K562 (cell line): ENCODE results near the gene AARSD1. TPM values are rescaled to one million over a fixed set of nuclear protein-coding genes. Genes with fewer than 3 reads are reported as not detected.
A peak's percentile ranks its signal among the peaks of the same experiment; 100 is the strongest.

Experiments
- ATAC-seq: fragments of 200-7000 bp; cut with Tn5 transposase; 3 replicates; pipeline ENCODE4 v1.9.1; 2020; ENCODE audit warnings: moderate library complexity
- BruUV-seq: library from RNA; stranded (reverse); fragments of 400-500 nt; replicated peaks from 2 replicates; lab custom pipeline; 2021; lab: Mats Ljungman, UMichigan
- CTCF ChIA-PET: fragments of 300-600 bp; formaldehyde crosslinking; extraction: SDS; loops from one replicate; lab custom pipeline; 2021; ENCODE audit warnings: low intra/inter-chr PET ratio; lab: Yijun Ruan, JAX
- POLR2A ChIA-PET: fragments of 300-600, 350-650 bp; sonication (Branson Sonifier 250); formaldehyde crosslinking; extraction: SDS; loops from one replicate; lab custom pipeline; 2021; ENCODE audit warnings: antibody characterized with exemption, inconsistent platforms; lab: Yijun Ruan, JAX
- DNase-seq, 4 experiments: peaks; one replicate each; pipeline versions ENCODE4 v3.0.0 to v3.0.0-alpha.2; 2011 to 2018; ENCODE audit warnings: low spot score in 3 of 4, mixed read lengths in 3 of 4; ENCODE audit errors: extremely low read depth in 1 of 4
- FAIRE-seq: peaks from 2 replicates; lab custom pipeline; 2011; peaks lifted over from hg19 to GRCh38; lab: Jason Lieb, UNC
- H2AFZ ChIP-seq: 2 replicates; pipeline ENCODE4 v1.6.0; 2011; ENCODE audit warnings: low read depth, low read length, control low read depth, inconsistent platforms
- H3K27ac ChIP-seq: fragments of 200-600 bp; 3 replicates; pipeline ENCODE4 v1.8.0; 2011; ENCODE audit warnings: low read depth, mild to moderate bottlenecking, control low read depth, inconsistent platforms, low read length, moderate library complexity, mixed read lengths; ENCODE audit errors: extremely low read depth
- H3K27me3 ChIP-seq, 2 experiments: fragments of 300-600 bp in 1 of 2; 2 replicates in 1 of 2; 3 replicates in 1 of 2; pipeline versions ENCODE4 v1.6.0 to v1.8.0; 2011; ENCODE audit warnings: inconsistent platforms in 2 of 2, low read length in 2 of 2, mild to moderate bottlenecking in 1 of 2, mixed read lengths in 1 of 2, moderate library complexity in 1 of 2; ENCODE audit not compliant: control insufficient read depth in 2 of 2, insufficient read depth in 2 of 2
- H3K36me3 ChIP-seq: fragments of 300-600 bp; 3 replicates; pipeline ENCODE4 v1.8.0; 2011; ENCODE audit warnings: mild to moderate bottlenecking, low read length, inconsistent platforms; ENCODE audit not compliant: control insufficient read depth, insufficient read depth
- H3K4me1 ChIP-seq, 2 experiments: fragments of 200-600 bp in 1 of 2; replicated peaks in 1 of 2; 2 replicates in 1 of 2; 3 replicates in 1 of 2; pipeline versions ENCODE4 v1.5.1 to v1.8.0; 2011; ENCODE audit warnings: inconsistent platforms in 2 of 2, low read length in 2 of 2, mild to moderate bottlenecking in 1 of 2, mixed read lengths in 1 of 2, moderate library complexity in 1 of 2; ENCODE audit not compliant: control insufficient read depth in 2 of 2, insufficient read depth in 2 of 2
- H3K4me2 ChIP-seq: 2 replicates; pipeline ENCODE4 v1.6.1; 2011; ENCODE audit warnings: low read length, control low read depth, inconsistent platforms, mixed read lengths; ENCODE audit not compliant: insufficient read depth
- H3K4me3 ChIP-seq: fragments of 200-600 bp; sonication (generic), shearing (Covaris generic); 2 replicates; pipeline ENCODE4 v1.5.1; 2016; ENCODE audit warnings: control low read depth, inconsistent platforms
- H3K79me2 ChIP-seq: fragments of 200-600 bp; 3 replicates; pipeline ENCODE4 v1.8.0; 2011; ENCODE audit warnings: low read length, inconsistent platforms; ENCODE audit not compliant: control insufficient read depth, insufficient read depth
- H3K9ac ChIP-seq, 2 experiments: 2 replicates each; pipeline versions ENCODE4 v1.6.0 to v1.6.1; 2011; ENCODE audit warnings: low read depth in 2 of 2, low read length in 2 of 2, control low read depth in 1 of 2, inconsistent platforms in 1 of 2, mild to moderate bottlenecking in 1 of 2, mixed read lengths in 1 of 2; ENCODE audit not compliant: insufficient read depth in 1 of 2
- H3K9me1 ChIP-seq: one replicate; pipeline ENCODE4 v1.6.0; 2011; ENCODE audit warnings: inconsistent platforms, mild to moderate bottlenecking, low read length, moderate library complexity; ENCODE audit not compliant: control insufficient read depth, insufficient read depth
- H3K9me3 ChIP-seq: replicated peaks from 2 replicates; pipeline ENCODE4 v1.5.1; 2011; ENCODE audit warnings: low read depth, low read length, inconsistent platforms; ENCODE audit not compliant: control insufficient read depth, insufficient read depth
- H4K20me1 ChIP-seq: replicated peaks from 2 replicates; pipeline ENCODE4 v1.6.1; 2011; ENCODE audit warnings: low read length, inconsistent platforms, mixed read lengths; ENCODE audit not compliant: control insufficient read depth, insufficient read depth
- BCOR ChIP-seq: fragments of 450-650 bp; IDR thresholded peaks from 2 replicates; pipeline ENCODE4 v1.6.1; 2016
- BRF1 ChIP-seq: IDR thresholded peaks from 3 replicates; pipeline ENCODE4 v1.6.1; 2011; ENCODE audit warnings: borderline replicate concordance, mild to moderate bottlenecking; ENCODE audit not compliant: insufficient read length; ENCODE audit errors: extremely low read depth
- DACH1 ChIP-seq: fragments of 450-650 bp; IDR thresholded peaks from 2 replicates; pipeline ENCODE4 v1.6.1; 2018; ENCODE audit not compliant: partially characterized antibody
- DMBX1 ChIP-seq: fragments of 250-450 bp; sonication (Bioruptor Pico); IDR thresholded peaks from 2 replicates; pipeline ENCODE4 v1.8.0; 2022; ENCODE audit warnings: inconsistent platforms, mild to moderate bottlenecking, moderate library complexity, borderline replicate concordance
- FOXP1 ChIP-seq: sonication (generic); formaldehyde crosslinking; IDR thresholded peaks from 2 replicates; pipeline ENCODE4 v1.8.0; 2022; ENCODE audit warnings: mild to moderate bottlenecking, missing genetic modification reagents
- NRF1 ChIP-seq, 2 experiments: fragments of 450-650 bp; IDR thresholded peaks in 1 of 2; conservative IDR thresholded peaks in 1 of 2; 2 replicates each; pipeline ENCODE4 v1.6.1; 2014; ENCODE audit warnings: mild to moderate bottlenecking in 2 of 2
- PTTG1 ChIP-seq: fragments of 450-650 bp; IDR thresholded peaks from 2 replicates; pipeline ENCODE4 v1.6.1; 2016; ENCODE audit warnings: low read depth, mild to moderate bottlenecking, missing genetic modification characterization, missing compliant biosample characterization
- RBM14 ChIP-seq: fragments of 200-400 bp; formaldehyde crosslinking; IDR thresholded peaks from 2 replicates; pipeline ENCODE4 v1.6.1; 2018; ENCODE audit warnings: low read depth, mild to moderate bottlenecking, low read length, moderate library complexity, borderline replicate concordance; ENCODE audit not compliant: insufficient read depth
- SRSF1 ChIP-seq: fragments of 200-400 bp; formaldehyde crosslinking; IDR thresholded peaks from 2 replicates; pipeline ENCODE4 v1.6.1; 2017; ENCODE audit warnings: mild to moderate bottlenecking, low read depth, low read length, moderate library complexity
- STAT5A ChIP-seq: IDR thresholded peaks from 2 replicates; pipeline ENCODE4 v1.6.1; 2012; ENCODE audit warnings: low read length, inconsistent platforms, borderline replicate concordance
- TOE1 ChIP-seq, 2 experiments: fragments of 450-650 bp in 1 of 2; sonication (generic) in 1 of 2; formaldehyde crosslinking in 1 of 2; IDR thresholded peaks; 2 replicates each; pipeline versions ENCODE4 v1.7.1 to v1.8.0; 2016 to 2022; ENCODE audit warnings: borderline replicate concordance in 2 of 2, mild to moderate bottlenecking in 2 of 2, antibody characterized with exemption in 1 of 2, inconsistent platforms in 1 of 2, low read depth in 1 of 2, missing genetic modification reagents in 1 of 2, moderate library complexity in 1 of 2
- YBX1 ChIP-seq: fragments of 450-650 bp; IDR thresholded peaks from 2 replicates; pipeline ENCODE4 v1.7.1; 2016; ENCODE audit warnings: mild to moderate bottlenecking
- ZNF354B ChIP-seq: fragments of 250-450 bp; sonication (Bioruptor Pico); IDR thresholded peaks from 2 replicates; pipeline ENCODE4 v1.4.0; 2020
- ZSCAN32 ChIP-seq: fragments of 450-650 bp; formaldehyde crosslinking; IDR thresholded peaks from 2 replicates; pipeline ENCODE4 v1.4.0; 2020; ENCODE audit warnings: mild to moderate bottlenecking, moderate library complexity
- WGBS: fragments of 100-300 bp; shearing (Covaris generic); methylation state at CpG from one replicate; pipeline ENCODE4 v1.1.6; 2016; ENCODE audit warnings: low coverage, mixed read lengths; ENCODE audit not compliant: insufficient coverage; ENCODE audit errors: missing lambda C conversion rate; 5-methylcytosine and 5-hydroxymethylcytosine counted together
- in situ Hi-C: fragments of 300-500 bp; cut with MboI; formaldehyde crosslinking; loops from 4 replicates; pipeline ENCODE4 v1.15.0; 2018; ENCODE audit warnings: inconsistent platforms, mixed read lengths
- intact Hi-C: fragments of 100-400 bp; cut with micrococcal nuclease; formaldehyde crosslinking; loops from 2 replicates; pipeline ENCODE4 v1.14.2; 2022
- polyA plus RNA-seq, 8 experiments: library from polyadenylated mRNA; depleted of rRNA in 4 of 8; stranded (reverse) in 5 of 8; unstranded in 3 of 8; fragments of >200 nt; fragmentation: Nextera tagmentation in 2 of 8; fragmentation: Illumina TruSeq in 1 of 8; extraction: Ambion mirVana in 2 of 8; extraction: Trizol in 1 of 8; gene quantifications; 2 replicates each; pipeline versions ENCODE4 v1.2.1 to v1.2.3, GENCODE V29; 2011 to 2014; ENCODE audit warnings: inconsistent platforms in 1 of 8, missing spikeins in 1 of 8
- total RNA-seq, 7 experiments: library from RNA; depleted of rRNA in 6 of 7; stranded (reverse); fragments of >200 nt in 6 of 7; fragmentation: Illumina TruSeq in 2 of 7; extraction: Trizol in 2 of 7; gene quantifications; 2 replicates each; pipeline versions ENCODE4 v1.2.1 to v1.2.3, GENCODE V29; 2011 to 2021; ENCODE audit warnings: low replicate concordance in 1 of 7
- TF ChIP-seq, protein P1 (sequence below): IDR thresholded peaks from 2 replicates; pipeline ENCODE4 v1.6.1; 2014; ENCODE audit warnings: antibody characterized with exemption
- TF ChIP-seq, protein P2 (sequence below): sonication (generic); formaldehyde crosslinking; IDR thresholded peaks from 2 replicates; pipeline ENCODE4 v1.8.0; 2022; ENCODE audit warnings: mild to moderate bottlenecking, low read depth, missing genetic modification reagents
- TF ChIP-seq, protein P3 (sequence below): fragments of 250-450 bp; sonication (Bioruptor Pico); IDR thresholded peaks from 2 replicates; pipeline ENCODE4 v1.4.0; 2020; ENCODE audit warnings: mild to moderate bottlenecking

Gene AARSD1
- total and polyA plus RNA-seq, 9 of the 15 experiments (the other 6 are each of a cell fraction or from before 2014, with no cell fraction given) = 51.7 to 98.5 (median 68.6) TPM

DNA sequence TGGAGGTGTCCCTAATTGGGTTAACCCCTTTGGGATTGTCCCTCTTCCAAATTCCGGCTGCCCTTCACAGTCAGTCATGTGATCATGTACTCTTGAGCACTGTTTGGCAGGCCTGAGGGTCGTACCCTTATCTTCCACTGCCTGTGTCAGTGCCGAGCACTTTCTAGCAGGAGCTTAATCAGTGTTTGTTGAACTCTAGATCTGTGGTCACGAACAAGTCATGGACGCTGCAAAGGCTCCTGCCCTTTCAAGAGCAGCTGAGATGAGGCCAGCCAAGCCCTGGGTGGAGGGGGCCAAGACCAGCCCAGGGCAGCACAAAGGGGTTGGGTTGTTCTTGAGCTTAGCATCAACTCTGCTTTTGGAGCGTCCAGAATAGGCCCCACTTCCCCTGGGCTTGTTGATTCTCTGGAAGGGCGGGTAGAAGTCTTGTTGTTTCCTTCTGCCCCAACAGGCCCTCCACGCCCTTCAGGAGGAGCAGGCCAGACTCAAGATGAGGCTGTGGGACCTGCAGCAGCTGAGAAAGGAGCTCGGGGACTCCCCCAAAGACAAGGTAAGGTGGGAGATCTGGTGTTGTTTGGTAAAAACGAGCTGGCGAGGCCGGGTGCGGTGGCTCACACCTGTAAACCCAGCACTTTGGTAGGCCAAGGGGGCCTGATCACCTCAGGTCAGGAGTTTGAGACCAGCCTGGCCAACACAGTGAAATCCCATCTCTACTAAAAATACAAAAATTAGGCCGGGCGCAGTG is 47.6 kb upstream of the AARSD1 start:
- in situ Hi-C loops = loop anchor here (10.0 kb wide), 1 partner anchor 303 kb away; no protein-coding TSS in a partner anchor
- peak overlapping the region; percentile 58 for H3K4me2 ChIP-seq
- no peak for TF ChIP-seq YBX1
- TF ChIP-seq SRSF1 = no peak
- TF ChIP-seq, protein P1, sequence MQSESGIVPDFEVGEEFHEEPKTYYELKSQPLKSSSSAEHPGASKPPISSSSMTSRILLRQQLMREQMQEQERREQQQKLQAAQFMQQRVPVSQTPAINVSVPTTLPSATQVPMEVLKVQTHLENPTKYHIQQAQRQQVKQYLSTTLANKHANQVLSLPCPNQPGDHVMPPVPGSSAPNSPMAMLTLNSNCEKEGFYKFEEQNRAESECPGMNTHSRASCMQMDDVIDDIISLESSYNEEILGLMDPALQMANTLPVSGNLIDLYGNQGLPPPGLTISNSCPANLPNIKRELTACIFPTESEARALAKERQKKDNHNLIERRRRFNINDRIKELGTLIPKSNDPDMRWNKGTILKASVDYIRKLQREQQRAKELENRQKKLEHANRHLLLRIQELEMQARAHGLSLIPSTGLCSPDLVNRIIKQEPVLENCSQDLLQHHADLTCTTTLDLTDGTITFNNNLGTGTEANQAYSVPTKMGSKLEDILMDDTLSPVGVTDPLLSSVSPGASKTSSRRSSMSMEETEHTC = peak; percentile 27; the same call in 1 of the 2 replicates
- peak; percentile 82 for TF ChIP-seq TOE1 (IDR thresholded peaks at IDR 0.05; ENCODE audit: borderline replicate concordance)
- TF ChIP-seq TOE1 (CRISPR knock-in tag; IDR thresholded peaks at IDR 0.05; ENCODE audit: borderline replicate concordance, low read depth) = no peak
- TF ChIP-seq ZSCAN32 = no peak
- no peak for TF ChIP-seq BRF1
- TF ChIP-seq, protein P2, sequence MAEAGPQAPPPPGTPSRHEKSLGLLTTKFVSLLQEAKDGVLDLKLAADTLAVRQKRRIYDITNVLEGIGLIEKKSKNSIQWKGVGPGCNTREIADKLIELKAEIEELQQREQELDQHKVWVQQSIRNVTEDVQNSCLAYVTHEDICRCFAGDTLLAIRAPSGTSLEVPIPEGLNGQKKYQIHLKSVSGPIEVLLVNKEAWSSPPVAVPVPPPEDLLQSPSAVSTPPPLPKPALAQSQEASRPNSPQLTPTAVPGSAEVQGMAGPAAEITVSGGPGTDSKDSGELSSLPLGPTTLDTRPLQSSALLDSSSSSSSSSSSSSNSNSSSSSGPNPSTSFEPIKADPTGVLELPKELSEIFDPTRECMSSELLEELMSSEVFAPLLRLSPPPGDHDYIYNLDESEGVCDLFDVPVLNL (CRISPR knock-in tag) = no peak
- TF ChIP-seq DMBX1 (CRISPR knock-in tag) = 0 out of 2 replicates have a peak, but pooled peaks have one; percentile 11
- TF ChIP-seq ZNF354B = no peak
- no peak for TF ChIP-seq RBM14
- 0 out of 2 replicates have a peak, but pooled peaks have one; percentile 3 for TF ChIP-seq BCOR
- no peak for TF ChIP-seq STAT5A
- TF ChIP-seq, protein P3, sequence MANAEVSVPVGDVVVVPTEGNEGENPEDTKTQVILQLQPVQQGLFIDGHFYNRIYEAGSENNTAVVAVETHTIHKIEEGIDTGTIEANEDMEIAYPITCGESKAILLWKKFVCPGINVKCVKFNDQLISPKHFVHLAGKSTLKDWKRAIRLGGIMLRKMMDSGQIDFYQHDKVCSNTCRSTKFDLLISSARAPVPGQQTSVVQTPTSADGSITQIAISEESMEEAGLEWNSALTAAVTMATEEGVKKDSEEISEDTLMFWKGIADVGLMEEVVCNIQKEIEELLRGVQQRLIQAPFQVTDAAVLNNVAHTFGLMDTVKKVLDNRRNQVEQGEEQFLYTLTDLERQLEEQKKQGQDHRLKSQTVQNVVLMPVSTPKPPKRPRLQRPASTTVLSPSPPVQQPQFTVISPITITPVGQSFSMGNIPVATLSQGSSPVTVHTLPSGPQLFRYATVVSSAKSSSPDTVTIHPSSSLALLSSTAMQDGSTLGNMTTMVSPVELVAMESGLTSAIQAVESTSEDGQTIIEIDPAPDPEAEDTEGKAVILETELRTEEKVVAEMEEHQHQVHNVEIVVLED = 0 out of 2 replicates have a peak, but pooled peaks have one; percentile 9
- TF ChIP-seq FOXP1 (CRISPR knock-in tag) = no peak
- no peak for TF ChIP-seq DACH1
- TF ChIP-seq PTTG1 = no peak
- no peak for TF ChIP-seq NRF1 (conservative IDR thresholded peaks at IDR 0.05 in 1 of 2, IDR thresholded peaks at IDR 0.05 in 1 of 2)

More for the DNA sequence above, 47.6 kb upstream of the AARSD1 start:
- intact Hi-C loops = no loop called here
- peak overlapping the region; percentile 76 for H2AFZ ChIP-seq
- H3K9me3 ChIP-seq = no peaks in the 10 kb centered on the region; the same call in 1 of the 2 replicates
- 45% methylated on average over 14 of the region's 15 CpGs for WGBS
- ChIA-PET POLR2A (interaction anchor here (0.6 to 4.0 kb wide), 10 partner anchors 7 to 356 kb away, joined by 3 to 31 read pairs (median 6); partner anchors contain the start of genes RPL27 and VAT1), CTCF (no interaction called here)
- H3K27ac ChIP-seq = peak overlapping the region; percentile 64
- peak; percentile 85 for FAIRE-seq
- ATAC-seq = peak; percentile 65
- H4K20me1 ChIP-seq = peaks cover 4% of the 10 kb centered on the region; the same call in 1 of the 2 replicates
- H3K27me3 ChIP-seq = no peaks in the 10 kb centered on the region
- peak overlapping the region; percentile 33 to 86 for H3K9ac ChIP-seq
- no peaks in the 10 kb centered on the region; the same call in 2 of the 3 replicates for H3K79me2 ChIP-seq
- DNase-seq = peak in 2 of 4 experiments; percentile 41 to 75
- H3K4me3 ChIP-seq = no peak overlapping the region
- no peaks in the 10 kb centered on the region for H3K9me1 ChIP-seq
- H3K36me3 ChIP-seq = peaks cover 39% of the 10 kb centered on the region; the same call in 2 of the 3 replicates
- no TSS peak for BruUV-seq
- peaks cover 19 to 29% of the 10 kb centered on the region in 2 experiments for H3K4me1 ChIP-seq
